Esophagus (tissue), 2 donors: Measurements from ENCODE around the gene UBE2QL1. TPM values are rescaled to one million over a fixed set of nuclear protein-coding genes. Genes with fewer than 3 reads are reported as not detected.

Experiments used
- H3K27ac ChIP-seq, 2 donors: one replicate each; pipeline ENCODE4 v1.5.1; 2013; ENCODE audit warnings: low read depth in 2 of 2, mild to moderate bottlenecking in 2 of 2, inconsistent platforms in 1 of 2, low read length in 1 of 2, moderate library complexity in 1 of 2
- H3K27me3 ChIP-seq, 2 donors: one replicate each; pipeline ENCODE4 v1.6.1; 2013; ENCODE audit warnings: low read length in 2 of 2, control low read depth in 1 of 2, mild to moderate bottlenecking in 1 of 2; ENCODE audit not compliant: insufficient read depth in 2 of 2, control insufficient read depth in 1 of 2
- H3K36me3 ChIP-seq, 2 donors: one replicate each; pipeline ENCODE4 v1.6.1; 2013; ENCODE audit warnings: low read length in 1 of 2; ENCODE audit not compliant: control insufficient read depth in 2 of 2, insufficient read depth in 2 of 2
- H3K4me1 ChIP-seq, 2 donors: one replicate each; pipeline ENCODE4 v1.6.1; 2013; ENCODE audit warnings: low read length in 1 of 2; ENCODE audit not compliant: control insufficient read depth in 2 of 2, insufficient read depth in 2 of 2
- H3K4me3 ChIP-seq, 2 donors: one replicate each; pipeline ENCODE4 v1.5.1; 2013; ENCODE audit warnings: low read length in 2 of 2, mild to moderate bottlenecking in 2 of 2, low read depth in 1 of 2, moderate library complexity in 1 of 2
- H3K9me3 ChIP-seq, 2 donors: one replicate each; pipeline ENCODE4 v1.6.1; 2013; ENCODE audit warnings: mild to moderate bottlenecking in 2 of 2, low read depth in 1 of 2, low read length in 1 of 2, moderate library complexity in 1 of 2; ENCODE audit not compliant: control insufficient read depth in 2 of 2, insufficient read depth in 1 of 2
- WGBS, 2 donors: extraction: QIAGEN DNeasy Blood & Tissue Kit; methylation state at CpG; one replicate each; pipeline ENCODE4 v1.1.7; 2013; 5-methylcytosine and 5-hydroxymethylcytosine counted together
- polyA plus RNA-seq, 2 donors: library from polyadenylated mRNA; stranded (reverse); fragments of 200-250 nt; gene quantifications; one replicate each; pipeline ENCODE4 v1.2.3, GENCODE V29; 2013
- donor health status: healthy with polysubstance abuse.
- donor health status: Bipolar disorder and iron deficiency.

UBE2QL1 gene
- polyA plus RNA-seq, 2 donors = 0.16 to 0.53 TPM

GRCh38 chr5:6491196-6491918, 42.7 kb downstream of the UBE2QL1 start:
- Histone ChIP-seq H3K4me1 (no peaks in the 10 kb centered on the region), H3K27me3 (no peaks in the 10 kb centered on the region)
- WGBS, 2 donors = 80% methylated on average over 32 of the region's 32 CpGs

GRCh38 chr5:6491919-6492290, 43.2 kb downstream of the UBE2QL1 start:
- no peak overlapping the region for H3K4me3 ChIP-seq
- H3K36me3 ChIP-seq = no peaks in the 10 kb centered on the region
- no peak overlapping the region for H3K27ac ChIP-seq
- H3K27me3 ChIP-seq = no peaks in the 10 kb centered on the region
- no peaks in the 10 kb centered on the region for H3K4me1 ChIP-seq
- WGBS, 2 donors = 89 to 93% methylated on average over 13 of the region's 13 CpGs
- H3K9me3 ChIP-seq = no peaks in the 10 kb centered on the region

More at GRCh38 chr5:6491196-6491918, 42.7 kb downstream of the UBE2QL1 start:
- Histone ChIP-seq H3K27ac (no peak overlapping the region), H3K4me3 (no peak overlapping the region), H3K36me3 (no peaks in the 10 kb centered on the region), H3K9me3 (no peaks in the 10 kb centered on the region)

- Histone ChIP-seq H3K36me3 (no peaks in the 10 kb centered on the region), H3K9me3 (no peaks in the 10 kb centered on the region), H3K27ac (no peak overlapping the region), H3K27me3 (no peaks in the 10 kb centered on the region), H3K4me3 (no peak overlapping the region), H3K4me1 (no peaks in the 10 kb centered on the region)
- 70 to 80% methylated on average over 4 of the region's 4 CpGs for WGBS, 2 donors
These were observed 44.3 kb downstream of the UBE2QL1 start for GRCh38 chr5:6492934-6493333.

- Histone ChIP-seq H3K27me3 (no peaks in the 10 kb centered on the region), H3K4me3 (no peak overlapping the region), H3K4me1 (no peaks in the 10 kb centered on the region), H3K27ac (no peak overlapping the region), H3K9me3 (no peaks in the 10 kb centered on the region), H3K36me3 (no peaks in the 10 kb centered on the region)
- WGBS, 2 donors = 89 to 90% methylated on average over 9 of the region's 9 CpGs
These were observed 45.2 kb downstream of the UBE2QL1 start for GRCh38 chr5:6493681-6494454.

GRCh38 chr5:6494939-6495338, 46.3 kb downstream of the UBE2QL1 start:
- H3K4me3 ChIP-seq = no peak overlapping the region
- no peaks in the 10 kb centered on the region for H3K27me3 ChIP-seq
- H3K27ac ChIP-seq = no peak overlapping the region
- no peaks in the 10 kb centered on the region for H3K4me1 ChIP-seq
- H3K36me3 ChIP-seq = no peaks in the 10 kb centered on the region
- WGBS, 2 donors = 68 to 82% methylated on average over 5 of the region's 5 CpGs
- no peaks in the 10 kb centered on the region for H3K9me3 ChIP-seq

GRCh38 chr5:6495433-6496206, 47.0 kb downstream of the UBE2QL1 start:
- no peaks in the 10 kb centered on the region for H3K36me3 ChIP-seq
- no peaks in the 10 kb centered on the region for H3K9me3 ChIP-seq
- no peaks in the 10 kb centered on the region for H3K27me3 ChIP-seq
- no peaks in the 10 kb centered on the region for H3K4me1 ChIP-seq
- 61 to 68% methylated on average over 8 of the region's 8 CpGs for WGBS, 2 donors
- H3K4me3 ChIP-seq = no peak overlapping the region
- no peak overlapping the region for H3K27ac ChIP-seq

GRCh38 chr5:6496207-6496584, 47.5 kb downstream of the UBE2QL1 start:
- 69 to 74% methylated on average over 5 of the region's 5 CpGs for WGBS, 2 donors
- H3K36me3 ChIP-seq = no peaks in the 10 kb centered on the region
- no peaks in the 10 kb centered on the region for H3K4me1 ChIP-seq
- H3K27ac ChIP-seq = no peak overlapping the region
- H3K9me3 ChIP-seq = no peaks in the 10 kb centered on the region
- no peaks in the 10 kb centered on the region for H3K27me3 ChIP-seq
- no peak overlapping the region for H3K4me3 ChIP-seq

- no peak overlapping the region for H3K4me3 ChIP-seq
- no peak overlapping the region for H3K27ac ChIP-seq
- H3K36me3 ChIP-seq = no peaks in the 10 kb centered on the region
- WGBS, 2 donors = 74 to 82% methylated on average over 6 of the region's 6 CpGs
- no peaks in the 10 kb centered on the region for H3K9me3 ChIP-seq
- no peaks in the 10 kb centered on the region for H3K27me3 ChIP-seq
- no peaks in the 10 kb centered on the region for H3K4me1 ChIP-seq
These were observed 48.0 kb downstream of the UBE2QL1 start for GRCh38 chr5:6496636-6497035.

GRCh38 chr5:6497262-6497661, 48.6 kb downstream of the UBE2QL1 start:
- WGBS, 2 donors = 57 to 89% methylated on average over 1 of the region's 1 CpG
- no peak overlapping the region for H3K4me3 ChIP-seq
- H3K27ac ChIP-seq = no peak overlapping the region
- no peaks in the 10 kb centered on the region for H3K27me3 ChIP-seq
- no peaks in the 10 kb centered on the region for H3K4me1 ChIP-seq
- H3K36me3 ChIP-seq = no peaks in the 10 kb centered on the region
- H3K9me3 ChIP-seq = no peaks in the 10 kb centered on the region
